Measurements from ENCODE around the gene KRTAP10-10. TPM values are rescaled to one million over a fixed set of nuclear protein-coding genes. Genes with fewer than 3 reads are reported as not detected.

The KRTAP10-10 gene
- total and polyA plus RNA-seq, 2 of the 8 experiments (the other 6 are each of a cell fraction or from before 2014, with no cell fraction given) = not detected

GRCh38 chr21:44589094-44589493, 48.1 kb upstream of the KRTAP10-10 start (continued):
- TF ChIP-seq TBP (IDR thresholded peaks at IDR 0.05; ENCODE audit: low read depth, low read length) (no peak), CTBP2 (IDR thresholded peaks at IDR 0.05; ENCODE audit: borderline replicate concordance, insufficient read depth, insufficient read length, low read length) (no peak), EZH2 (IDR thresholded peaks at IDR 0.05; ENCODE audit: low read depth, low read length, severe bottlenecking) (no peak)

Data from H1 (cell line).